OCI-LY7 (cell line): ENCODE measurements around the gene PLCB1.

Source experiments
- CTCF ChIP-seq: fragments of 200-600 bp; sonication (generic); conservative IDR thresholded peaks from 2 replicates; pipeline ENCODE4 v1.5.1; 2014; ENCODE audit warnings: mild to moderate bottlenecking, antibody characterized with exemption, low read length, moderate library complexity, mixed read lengths
- EZH2phosphoT487 ChIP-seq: fragments of 200-600 bp; sonication (generic); IDR thresholded peaks from 2 replicates; pipeline ENCODE4 v1.6.1; 2018; ENCODE audit warnings: low read depth, borderline replicate concordance, mild to moderate bottlenecking, mixed run types, antibody characterized with exemption, low read length, moderate library complexity, mixed read lengths

- TF ChIP-seq CTCF, result no peak
- no peak for TF ChIP-seq EZH2phosphoT487
These were observed 228.0 kb downstream of the PLCB1 start for GRCh38 chr20:8360035-8360434.
